DOHH2 (cell line): ENCODE data around the gene TJAP1.

Experiments used
- EZH2phosphoT487 ChIP-seq: fragments of 200-600 bp; sonication (generic); IDR thresholded peaks from 2 replicates; pipeline ENCODE4 v1.6.1; 2017; ENCODE audit warnings: borderline replicate concordance, mild to moderate bottlenecking, antibody characterized with exemption, low read length, moderate library complexity, mixed read lengths
- TF ChIP-seq, protein P1 (sequence below): fragments of 200-600 bp; sonication (generic); IDR thresholded peaks from one replicate; pipeline ENCODE4 v1.5.1; 2014; ENCODE audit warnings: antibody characterized with exemption, mild to moderate bottlenecking, low read depth, low read length; ENCODE audit not compliant: poor library complexity, severe bottlenecking

DNA sequence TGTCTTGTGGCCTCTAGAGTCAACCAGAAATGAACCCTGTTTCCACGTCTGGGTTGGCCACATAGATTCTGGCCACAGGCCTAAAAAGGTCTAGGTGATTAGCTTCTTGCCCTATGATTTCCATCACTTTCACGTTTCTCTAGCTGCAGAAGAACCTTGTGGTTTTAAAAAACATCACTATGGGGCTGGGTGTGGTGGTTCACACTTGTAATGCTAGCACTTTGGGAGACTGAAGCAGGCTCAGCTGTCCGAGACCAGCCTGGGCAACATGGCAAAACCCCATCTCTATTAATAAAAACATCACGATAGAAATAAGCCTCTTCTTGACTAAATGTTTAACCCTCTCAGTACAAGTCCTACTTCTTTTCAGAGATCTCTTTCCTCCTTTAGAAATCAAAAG is 67.1 kb downstream of the TJAP1 start:
- TF ChIP-seq, protein P1, sequence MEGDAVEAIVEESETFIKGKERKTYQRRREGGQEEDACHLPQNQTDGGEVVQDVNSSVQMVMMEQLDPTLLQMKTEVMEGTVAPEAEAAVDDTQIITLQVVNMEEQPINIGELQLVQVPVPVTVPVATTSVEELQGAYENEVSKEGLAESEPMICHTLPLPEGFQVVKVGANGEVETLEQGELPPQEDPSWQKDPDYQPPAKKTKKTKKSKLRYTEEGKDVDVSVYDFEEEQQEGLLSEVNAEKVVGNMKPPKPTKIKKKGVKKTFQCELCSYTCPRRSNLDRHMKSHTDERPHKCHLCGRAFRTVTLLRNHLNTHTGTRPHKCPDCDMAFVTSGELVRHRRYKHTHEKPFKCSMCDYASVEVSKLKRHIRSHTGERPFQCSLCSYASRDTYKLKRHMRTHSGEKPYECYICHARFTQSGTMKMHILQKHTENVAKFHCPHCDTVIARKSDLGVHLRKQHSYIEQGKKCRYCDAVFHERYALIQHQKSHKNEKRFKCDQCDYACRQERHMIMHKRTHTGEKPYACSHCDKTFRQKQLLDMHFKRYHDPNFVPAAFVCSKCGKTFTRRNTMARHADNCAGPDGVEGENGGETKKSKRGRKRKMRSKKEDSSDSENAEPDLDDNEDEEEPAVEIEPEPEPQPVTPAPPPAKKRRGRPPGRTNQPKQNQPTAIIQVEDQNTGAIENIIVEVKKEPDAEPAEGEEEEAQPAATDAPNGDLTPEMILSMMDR = no peak
- TF ChIP-seq EZH2phosphoT487 = no peak
